Natural killer cell treated with Interleukin-12 subunit alpha and Interleukin-12 subunit beta and Interleukin-15 and Interleukin-18, amount 100 ng/mL, for 72 hours (primary cell): ENCODE data around the gene OR1L6. TPM values are rescaled to one million over a fixed set of nuclear protein-coding genes. Genes with fewer than 3 reads are reported as not detected.

Source experiments
- ATAC-seq, 2 donors: fragments of 150-1000 bp; cut with Tn5 transposase in 1 of 2; sonication (Bioruptor Pico), chemical (Tn5 transposase) in 1 of 2; 2 replicates each; pipeline ENCODE4 v1.10.0; 2021
- DNase-seq: peaks from one replicate; pipeline ENCODE4 v3.0.0; 2022; ENCODE audit warnings: low spot score
- H3K27ac Mint-ChIP-seq, 2 donors: 1 replicate in 1 of 2; 2 replicates in 1 of 2; pipeline ENCODE4 v1.8.0; 2022; ENCODE audit warnings: mixed read lengths in 2 of 2, mild to moderate bottlenecking in 1 of 2, moderate library complexity in 1 of 2
- H3K27me3 Mint-ChIP-seq, 2 donors: 1 replicate in 1 of 2; 2 replicates in 1 of 2; pipeline ENCODE4 v1.8.0; 2022; ENCODE audit warnings: mixed read lengths in 2 of 2
- H3K36me3 Mint-ChIP-seq: one replicate; pipeline ENCODE4 v1.8.0; 2022; ENCODE audit warnings: mixed read lengths
- H3K4me1 Mint-ChIP-seq, 2 donors: 1 replicate in 1 of 2; 2 replicates in 1 of 2; pipeline ENCODE4 v1.8.0; 2022; ENCODE audit warnings: low read depth in 2 of 2, mixed read lengths in 2 of 2, mild to moderate bottlenecking in 1 of 2
- H3K4me3 Mint-ChIP-seq: one replicate; pipeline ENCODE4 v1.8.0; 2022; ENCODE audit warnings: mixed read lengths
- H3K9me3 Mint-ChIP-seq: 2 replicates; pipeline ENCODE4 v1.8.0; 2022; ENCODE audit warnings: mixed read lengths
- total RNA-seq, 2 donors: library from RNA; stranded (reverse); gene quantifications; one replicate each; pipeline ENCODE4 v1.2.3, GENCODE V29; 2022

OR1L6 gene
- total RNA-seq, 2 donors from 2014 or later = not detected

DNA sequence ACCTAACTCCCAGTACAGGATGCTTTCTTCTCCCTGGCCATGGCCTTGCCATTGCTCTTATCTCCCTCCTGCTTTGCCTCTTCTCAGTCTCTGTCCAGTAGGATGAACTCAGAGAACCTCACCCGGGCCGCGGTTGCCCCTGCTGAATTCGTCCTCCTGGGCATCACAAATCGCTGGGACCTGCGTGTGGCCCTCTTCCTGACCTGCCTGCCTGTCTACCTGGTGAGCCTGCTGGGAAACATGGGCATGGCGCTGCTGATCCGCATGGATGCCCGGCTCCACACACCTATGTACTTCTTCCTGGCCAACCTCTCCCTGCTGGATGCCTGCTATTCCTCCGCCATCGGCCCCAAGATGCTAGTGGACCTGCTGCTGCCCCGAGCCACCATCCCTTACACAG lies 46.7 kb downstream of the OR1L6 start, which contains the start of gene OR5C1:
OR5C1 (plus strand) TSS at position 103 of the 400 bp plus-strand sequence; CDS start at position 103, 0 bp downstream.
- no peak for DNase-seq
- H3K27me3 Mint-ChIP-seq = no peaks in the 10 kb centered on the region
- no peak for ATAC-seq
- H3K4me1 Mint-ChIP-seq = peaks cover 0 to 2% of the 10 kb centered on the region in 2 donors
- no peak within 1 kb of the TSS for H3K27ac Mint-ChIP-seq
- no peaks in the 10 kb centered on the region for H3K36me3 Mint-ChIP-seq
- no peaks in the 10 kb centered on the region for H3K9me3 Mint-ChIP-seq
- H3K4me3 Mint-ChIP-seq = no peak within 1 kb of the TSS

DNA sequence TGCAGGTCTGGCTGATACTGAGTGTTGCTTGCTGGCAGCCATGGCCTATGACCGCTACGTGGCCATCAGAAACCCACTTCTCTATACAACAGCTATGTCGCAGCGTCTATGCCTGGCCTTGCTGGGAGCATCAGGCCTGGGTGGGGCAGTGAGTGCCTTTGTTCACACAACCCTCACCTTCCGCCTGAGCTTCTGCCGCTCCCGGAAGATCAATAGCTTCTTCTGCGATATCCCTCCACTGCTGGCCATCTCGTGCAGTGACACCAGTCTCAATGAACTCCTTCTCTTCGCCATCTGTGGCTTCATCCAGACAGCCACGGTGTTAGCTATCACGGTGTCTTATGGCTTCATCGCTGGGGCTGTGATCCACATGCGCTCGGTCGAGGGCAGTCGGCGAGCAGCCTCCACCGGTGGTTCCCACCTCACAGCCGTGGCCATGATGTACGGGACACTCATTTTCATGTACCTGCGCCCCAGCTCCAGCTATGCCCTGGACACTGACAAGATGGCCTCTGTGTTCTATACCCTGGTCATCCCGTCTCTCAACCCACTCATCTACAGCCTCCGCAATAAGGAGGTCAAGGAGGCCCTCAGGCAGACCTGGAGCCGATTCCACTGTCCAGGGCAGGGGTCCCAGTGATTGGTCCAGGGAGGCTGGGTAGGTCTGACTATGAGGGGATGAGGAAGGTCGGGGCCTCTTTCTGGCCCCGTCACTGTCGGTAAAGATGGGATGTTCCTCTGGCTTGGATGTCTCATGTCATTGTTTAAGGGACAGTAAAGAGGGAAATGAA lies 47.3 kb downstream of the OR1L6 start:
- H3K4me3 Mint-ChIP-seq = no peak overlapping the region
- H3K27ac Mint-ChIP-seq = no peak overlapping the region
- H3K9me3 Mint-ChIP-seq = no peaks in the 10 kb centered on the region
- no peaks in the 10 kb centered on the region for H3K36me3 Mint-ChIP-seq
- DNase-seq (no peak), ATAC-seq (peak in 1 of 2 donors; percentile 6)
- no peaks in the 10 kb centered on the region for H3K27me3 Mint-ChIP-seq
- H3K4me1 Mint-ChIP-seq = peaks cover 0 to 4% of the 10 kb centered on the region in 2 donors

- Mint-ChIP-seq H3K4me3 (no peak overlapping the region), H3K4me1 (peaks cover 0 to 4% of the 10 kb centered on the region in 2 donors), H3K36me3 (no peaks in the 10 kb centered on the region), H3K27me3 (no peaks in the 10 kb centered on the region), H3K27ac (no peak overlapping the region), H3K9me3 (no peaks in the 10 kb centered on the region)
- DNase-seq (no peak), ATAC-seq (no peak)
These were observed 50.0 kb downstream of the OR1L6 start for GRCh38 chr9:122791872-122792669.

- Mint-ChIP-seq H3K4me1 (peaks cover 0 to 4% of the 10 kb centered on the region in 2 donors), H3K9me3 (no peaks in the 10 kb centered on the region), H3K4me3 (no peak overlapping the region), H3K36me3 (no peaks in the 10 kb centered on the region), H3K27ac (no peak overlapping the region), H3K27me3 (peaks cover 0 to 3% of the 10 kb centered on the region in 2 donors)
- no peak for DNase-seq
- peak; percentile 50 to 57 for ATAC-seq
These were observed 55.4 kb downstream of the OR1L6 start for GRCh38 chr9:122797316-122798063.

Other genes starting within 250 kb of the OR1L6 start
- gene OR1J2, start 231.5 kb upstream of the OR1L6 start, total RNA-seq = not detected
- not detected for gene OR1J4, start 223.2 kb upstream of the OR1L6 start, total RNA-seq
- gene OR1N1, start 215.0 kb upstream of the OR1L6 start, total RNA-seq = not detected
- gene OR1N2, start 189.2 kb upstream of the OR1L6 start, total RNA-seq = not detected
- gene OR1L8, start 158.9 kb upstream of the OR1L6 start, total RNA-seq = under 1 TPM in 1 of 2 donors, not detected in 1; 0.45 TPM
- gene OR1Q1, start 127.6 kb upstream of the OR1L6 start, total RNA-seq = not detected
- not detected for gene OR1B1, start 84.7 kb upstream of the OR1L6 start, total RNA-seq
- not detected for gene OR1L1, start 80.6 kb upstream of the OR1L6 start, total RNA-seq
- not detected for gene OR1L3, start 67.2 kb upstream of the OR1L6 start, total RNA-seq
- gene OR1L4, start 18.3 kb upstream of the OR1L6 start, total RNA-seq = not detected
- gene OR5C1, start 46.6 kb downstream of the OR1L6 start, total RNA-seq = not detected
- gene OR1K1, start 57.8 kb downstream of the OR1L6 start, total RNA-seq = not detected
- gene PDCL, start 86.3 kb downstream of the OR1L6 start, total RNA-seq = 10 to 100 TPM; 22.2 to 23.2 TPM
- 10 to 100 TPM; 45.0 to 57.3 TPM for gene RC3H2, start 163.1 kb downstream of the OR1L6 start, total RNA-seq
- gene ZBTB6, start 171.0 kb downstream of the OR1L6 start, total RNA-seq = 10 to 100 TPM in 1 of 2 donors, 1 to 10 TPM in 1; 7.0 to 13.3 TPM
- 1 to 10 TPM; 5.1 to 7.5 TPM for gene ZBTB26, start 189.2 kb downstream of the OR1L6 start, total RNA-seq
- 10 to 100 TPM; 27.6 to 31.2 TPM for gene RABGAP1, start 198.7 kb downstream of the OR1L6 start, total RNA-seq